DND-41 (cell line): Measurements from ENCODE around the gene FOXD4L3.
"Not testable (repeated sequence)": the region's sequence is repeated elsewhere in the genome, so short reads cannot be mapped to it uniquely, and the experiment has no call there.

ENCODE experiments used
- EZH2 ChIP-seq: IDR thresholded peaks from 3 replicates; pipeline ENCODE4 v1.6.1; 2012; ENCODE audit warnings: borderline replicate concordance, low read depth, mild to moderate bottlenecking, moderate library complexity, low read length, inconsistent platforms; ENCODE audit not compliant: severe bottlenecking
- TF ChIP-seq, protein P1 (sequence below): IDR thresholded peaks from 2 replicates; pipeline ENCODE4 v1.5.1; 2012; ENCODE audit warnings: borderline replicate concordance, low read length, moderate library complexity, mild to moderate bottlenecking; ENCODE audit not compliant: poor library complexity, severe bottlenecking; ENCODE audit errors: extremely low read depth

DNA sequence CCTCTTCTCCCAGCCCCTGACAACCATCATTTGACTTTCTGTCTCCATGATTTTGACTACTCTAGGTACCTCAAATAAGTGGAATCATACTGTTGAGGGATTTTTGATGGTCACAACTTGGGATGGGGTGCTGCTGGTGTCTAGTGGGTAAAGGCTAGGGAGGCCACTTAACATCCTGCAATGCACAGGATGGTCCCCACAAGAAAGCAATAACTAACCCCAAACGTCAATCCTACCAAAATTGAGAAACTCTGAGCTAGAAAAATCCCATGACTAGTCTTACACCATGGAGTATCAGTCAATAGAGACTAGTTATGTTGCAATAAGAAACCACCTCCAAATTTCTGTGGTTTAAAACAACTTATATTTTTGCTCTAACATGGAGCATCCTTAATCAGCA lies 29.5 kb downstream of the FOXD4L3 start:
- TF ChIP-seq, protein P1, sequence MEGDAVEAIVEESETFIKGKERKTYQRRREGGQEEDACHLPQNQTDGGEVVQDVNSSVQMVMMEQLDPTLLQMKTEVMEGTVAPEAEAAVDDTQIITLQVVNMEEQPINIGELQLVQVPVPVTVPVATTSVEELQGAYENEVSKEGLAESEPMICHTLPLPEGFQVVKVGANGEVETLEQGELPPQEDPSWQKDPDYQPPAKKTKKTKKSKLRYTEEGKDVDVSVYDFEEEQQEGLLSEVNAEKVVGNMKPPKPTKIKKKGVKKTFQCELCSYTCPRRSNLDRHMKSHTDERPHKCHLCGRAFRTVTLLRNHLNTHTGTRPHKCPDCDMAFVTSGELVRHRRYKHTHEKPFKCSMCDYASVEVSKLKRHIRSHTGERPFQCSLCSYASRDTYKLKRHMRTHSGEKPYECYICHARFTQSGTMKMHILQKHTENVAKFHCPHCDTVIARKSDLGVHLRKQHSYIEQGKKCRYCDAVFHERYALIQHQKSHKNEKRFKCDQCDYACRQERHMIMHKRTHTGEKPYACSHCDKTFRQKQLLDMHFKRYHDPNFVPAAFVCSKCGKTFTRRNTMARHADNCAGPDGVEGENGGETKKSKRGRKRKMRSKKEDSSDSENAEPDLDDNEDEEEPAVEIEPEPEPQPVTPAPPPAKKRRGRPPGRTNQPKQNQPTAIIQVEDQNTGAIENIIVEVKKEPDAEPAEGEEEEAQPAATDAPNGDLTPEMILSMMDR, result not testable (repeated sequence)
- TF ChIP-seq EZH2, result not testable (repeated sequence)
